ENCODE results near the gene XPNPEP1. TPM values are rescaled to one million over a fixed set of nuclear protein-coding genes. Genes with fewer than 3 reads are reported as not detected.

Gene XPNPEP1
- polyA plus RNA-seq, 1 of the 3 experiments (the other 2 are of a cell fraction) = 167 TPM

DNA sequence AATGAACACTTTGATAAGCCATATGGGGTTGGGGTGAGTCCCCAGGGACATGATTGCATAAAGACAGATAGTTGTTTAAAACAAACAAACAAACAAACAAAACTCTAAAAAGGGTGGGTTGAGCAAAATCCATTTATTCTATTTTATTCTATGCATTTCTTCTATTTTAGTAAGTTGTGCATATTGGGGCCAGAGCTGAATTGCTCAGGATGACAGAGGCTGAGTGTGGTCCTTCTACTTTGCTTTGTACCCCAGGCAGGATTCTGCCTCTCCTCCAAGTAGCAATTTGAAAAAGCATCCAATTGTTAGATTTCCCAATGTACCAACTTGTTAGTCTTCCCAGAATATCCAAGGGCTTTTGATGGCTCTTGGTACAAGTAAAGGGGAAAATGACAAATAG is 29.2 kb upstream of the XPNPEP1 start:
- no peaks in the 10 kb centered on the region for H3F3A ChIP-seq (replicated peaks; ENCODE audit: insufficient read depth)
- CTCF ChIA-PET = interaction anchor here (0.9 to 1.3 kb wide), 2 partner anchors 68 to 349 kb away, joined by 3 to 4 read pairs; no protein-coding TSS in a partner anchor
- no peak overlapping the region for H2AFZ ChIP-seq (ENCODE audit: low read depth)
- no peaks in the 10 kb centered on the region for H3K27me3 ChIP-seq (ENCODE audit: insufficient read depth)
- no peaks in the 10 kb centered on the region; a peak in 1 of 4 replicates for H3K4me1 ChIP-seq (ENCODE audit: control insufficient read depth in 1 of 2, insufficient read depth in 2 of 2, low read depth in 1 of 2, low read length in 1 of 2)
- no peaks in the 10 kb centered on the region for H3K79me2 ChIP-seq (ENCODE audit: insufficient read depth)
- no peak for DNase-seq
- H4K20me1 ChIP-seq (ENCODE audit: insufficient read depth) = no peaks in the 10 kb centered on the region
- no peak overlapping the region for H3K9ac ChIP-seq
- H3K36me3 ChIP-seq (replicated peaks in 1 of 2; ENCODE audit: control insufficient read depth in 1 of 2, insufficient read depth in 2 of 2, low read length in 1 of 2) = no peaks in the 10 kb centered on the region
- no peak overlapping the region for H3K4me2 ChIP-seq
- H3K9me2 ChIP-seq = no peaks in the 10 kb centered on the region
- POLR2A ChIA-PET = no interaction called here
- H3K4me3 ChIP-seq (ENCODE audit: low read depth in 2 of 2, low read length in 1 of 2) = no peak overlapping the region
- TF ChIP-seq, protein P1, sequence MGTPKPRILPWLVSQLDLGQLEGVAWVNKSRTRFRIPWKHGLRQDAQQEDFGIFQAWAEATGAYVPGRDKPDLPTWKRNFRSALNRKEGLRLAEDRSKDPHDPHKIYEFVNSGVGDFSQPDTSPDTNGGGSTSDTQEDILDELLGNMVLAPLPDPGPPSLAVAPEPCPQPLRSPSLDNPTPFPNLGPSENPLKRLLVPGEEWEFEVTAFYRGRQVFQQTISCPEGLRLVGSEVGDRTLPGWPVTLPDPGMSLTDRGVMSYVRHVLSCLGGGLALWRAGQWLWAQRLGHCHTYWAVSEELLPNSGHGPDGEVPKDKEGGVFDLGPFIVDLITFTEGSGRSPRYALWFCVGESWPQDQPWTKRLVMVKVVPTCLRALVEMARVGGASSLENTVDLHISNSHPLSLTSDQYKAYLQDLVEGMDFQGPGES (IDR thresholded peaks at IDR 0.05; ENCODE audit: low read depth, low read length) = no peak
- TF ChIP-seq TCF12 (IDR thresholded peaks at IDR 0.05) (no peak), ELF1 (IDR thresholded peaks at IDR 0.05) (no peak), JUND (IDR thresholded peaks at IDR 0.05) (no peak), EZH2phosphoT487 (IDR thresholded peaks at IDR 0.05; ENCODE audit: borderline replicate concordance, low read depth) (no peak), CHD2 (IDR thresholded peaks at IDR 0.05; ENCODE audit: low read length, partially characterized antibody) (no peak), FOXM1 (IDR thresholded peaks at IDR 0.05; ENCODE audit: low read depth) (no peak), EP300 (IDR thresholded peaks at IDR 0.05; ENCODE audit: borderline replicate concordance in 1 of 2, low read depth in 1 of 2, low read length in 1 of 2) (no peak), SMC3 (IDR thresholded peaks at IDR 0.05; ENCODE audit: low read depth, low read length) (no peak), FOXJ3 (CRISPR knock-in tag; IDR thresholded peaks at IDR 0.05) (no peak), RXRA (IDR thresholded peaks at IDR 0.05; ENCODE audit: borderline replicate concordance, low read depth) (no peak)
- TF ChIP-seq, protein P2, sequence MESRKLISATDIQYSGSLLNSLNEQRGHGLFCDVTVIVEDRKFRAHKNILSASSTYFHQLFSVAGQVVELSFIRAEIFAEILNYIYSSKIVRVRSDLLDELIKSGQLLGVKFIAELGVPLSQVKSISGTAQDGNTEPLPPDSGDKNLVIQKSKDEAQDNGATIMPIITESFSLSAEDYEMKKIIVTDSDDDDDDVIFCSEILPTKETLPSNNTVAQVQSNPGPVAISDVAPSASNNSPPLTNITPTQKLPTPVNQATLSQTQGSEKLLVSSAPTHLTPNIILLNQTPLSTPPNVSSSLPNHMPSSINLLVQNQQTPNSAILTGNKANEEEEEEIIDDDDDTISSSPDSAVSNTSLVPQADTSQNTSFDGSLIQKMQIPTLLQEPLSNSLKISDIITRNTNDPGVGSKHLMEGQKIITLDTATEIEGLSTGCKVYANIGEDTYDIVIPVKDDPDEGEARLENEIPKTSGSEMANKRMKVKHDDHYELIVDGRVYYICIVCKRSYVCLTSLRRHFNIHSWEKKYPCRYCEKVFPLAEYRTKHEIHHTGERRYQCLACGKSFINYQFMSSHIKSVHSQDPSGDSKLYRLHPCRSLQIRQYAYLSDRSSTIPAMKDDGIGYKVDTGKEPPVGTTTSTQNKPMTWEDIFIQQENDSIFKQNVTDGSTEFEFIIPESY (IDR thresholded peaks at IDR 0.05; ENCODE audit: borderline replicate concordance, low read depth) = no peak
- TF ChIP-seq, protein P3, sequence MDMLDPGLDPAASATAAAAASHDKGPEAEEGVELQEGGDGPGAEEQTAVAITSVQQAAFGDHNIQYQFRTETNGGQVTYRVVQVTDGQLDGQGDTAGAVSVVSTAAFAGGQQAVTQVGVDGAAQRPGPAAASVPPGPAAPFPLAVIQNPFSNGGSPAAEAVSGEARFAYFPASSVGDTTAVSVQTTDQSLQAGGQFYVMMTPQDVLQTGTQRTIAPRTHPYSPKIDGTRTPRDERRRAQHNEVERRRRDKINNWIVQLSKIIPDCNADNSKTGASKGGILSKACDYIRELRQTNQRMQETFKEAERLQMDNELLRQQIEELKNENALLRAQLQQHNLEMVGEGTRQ (IDR thresholded peaks at IDR 0.05; ENCODE audit: borderline replicate concordance, low read depth, low read length) = no peak
- TF ChIP-seq, protein P4, sequence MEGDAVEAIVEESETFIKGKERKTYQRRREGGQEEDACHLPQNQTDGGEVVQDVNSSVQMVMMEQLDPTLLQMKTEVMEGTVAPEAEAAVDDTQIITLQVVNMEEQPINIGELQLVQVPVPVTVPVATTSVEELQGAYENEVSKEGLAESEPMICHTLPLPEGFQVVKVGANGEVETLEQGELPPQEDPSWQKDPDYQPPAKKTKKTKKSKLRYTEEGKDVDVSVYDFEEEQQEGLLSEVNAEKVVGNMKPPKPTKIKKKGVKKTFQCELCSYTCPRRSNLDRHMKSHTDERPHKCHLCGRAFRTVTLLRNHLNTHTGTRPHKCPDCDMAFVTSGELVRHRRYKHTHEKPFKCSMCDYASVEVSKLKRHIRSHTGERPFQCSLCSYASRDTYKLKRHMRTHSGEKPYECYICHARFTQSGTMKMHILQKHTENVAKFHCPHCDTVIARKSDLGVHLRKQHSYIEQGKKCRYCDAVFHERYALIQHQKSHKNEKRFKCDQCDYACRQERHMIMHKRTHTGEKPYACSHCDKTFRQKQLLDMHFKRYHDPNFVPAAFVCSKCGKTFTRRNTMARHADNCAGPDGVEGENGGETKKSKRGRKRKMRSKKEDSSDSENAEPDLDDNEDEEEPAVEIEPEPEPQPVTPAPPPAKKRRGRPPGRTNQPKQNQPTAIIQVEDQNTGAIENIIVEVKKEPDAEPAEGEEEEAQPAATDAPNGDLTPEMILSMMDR (IDR thresholded peaks at IDR 0.05) = no peak
- TF ChIP-seq, protein P5, sequence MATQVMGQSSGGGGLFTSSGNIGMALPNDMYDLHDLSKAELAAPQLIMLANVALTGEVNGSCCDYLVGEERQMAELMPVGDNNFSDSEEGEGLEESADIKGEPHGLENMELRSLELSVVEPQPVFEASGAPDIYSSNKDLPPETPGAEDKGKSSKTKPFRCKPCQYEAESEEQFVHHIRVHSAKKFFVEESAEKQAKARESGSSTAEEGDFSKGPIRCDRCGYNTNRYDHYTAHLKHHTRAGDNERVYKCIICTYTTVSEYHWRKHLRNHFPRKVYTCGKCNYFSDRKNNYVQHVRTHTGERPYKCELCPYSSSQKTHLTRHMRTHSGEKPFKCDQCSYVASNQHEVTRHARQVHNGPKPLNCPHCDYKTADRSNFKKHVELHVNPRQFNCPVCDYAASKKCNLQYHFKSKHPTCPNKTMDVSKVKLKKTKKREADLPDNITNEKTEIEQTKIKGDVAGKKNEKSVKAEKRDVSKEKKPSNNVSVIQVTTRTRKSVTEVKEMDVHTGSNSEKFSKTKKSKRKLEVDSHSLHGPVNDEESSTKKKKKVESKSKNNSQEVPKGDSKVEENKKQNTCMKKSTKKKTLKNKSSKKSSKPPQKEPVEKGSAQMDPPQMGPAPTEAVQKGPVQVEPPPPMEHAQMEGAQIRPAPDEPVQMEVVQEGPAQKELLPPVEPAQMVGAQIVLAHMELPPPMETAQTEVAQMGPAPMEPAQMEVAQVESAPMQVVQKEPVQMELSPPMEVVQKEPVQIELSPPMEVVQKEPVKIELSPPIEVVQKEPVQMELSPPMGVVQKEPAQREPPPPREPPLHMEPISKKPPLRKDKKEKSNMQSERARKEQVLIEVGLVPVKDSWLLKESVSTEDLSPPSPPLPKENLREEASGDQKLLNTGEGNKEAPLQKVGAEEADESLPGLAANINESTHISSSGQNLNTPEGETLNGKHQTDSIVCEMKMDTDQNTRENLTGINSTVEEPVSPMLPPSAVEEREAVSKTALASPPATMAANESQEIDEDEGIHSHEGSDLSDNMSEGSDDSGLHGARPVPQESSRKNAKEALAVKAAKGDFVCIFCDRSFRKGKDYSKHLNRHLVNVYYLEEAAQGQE (IDR thresholded peaks at IDR 0.05; ENCODE audit: low read depth, low read length) = no peak
- H3K27ac ChIP-seq (ENCODE audit: low read depth in 2 of 2, low read length in 1 of 2) = no peak overlapping the region
- H3K9me3 ChIP-seq = no peaks in the 10 kb centered on the region

Data from SK-N-SH (cell line).